Thoracic aorta (tissue), 2 donors: ENCODE results near the gene ALB. TPM values are rescaled to one million over a fixed set of nuclear protein-coding genes. Genes with fewer than 3 reads are reported as not detected.

Experiments used
- ATAC-seq: fragments of 150-250 bp; one replicate; pipeline ENCODE4 v1.8.0; 2017; ENCODE audit warnings: low read depth; ENCODE audit not compliant: insufficient number of reproducible peaks, low FRiP score
- DNase-seq: peaks from one replicate; pipeline ENCODE4 v3.0.0-alpha.2; 2020; ENCODE audit warnings: low spot score
- H3K27ac ChIP-seq, 2 donors: fragments of 200-600 bp; sonication (generic); 1 replicate in 1 of 2; 2 replicates in 1 of 2; pipeline ENCODE4 v1.5.1; 2016; ENCODE audit warnings: mild to moderate bottlenecking in 2 of 2, moderate library complexity in 2 of 2
- H3K27me3 ChIP-seq: fragments of 200-600 bp; sonication (generic); replicated peaks from 2 replicates; pipeline ENCODE4 v1.6.0; 2016; ENCODE audit warnings: mild to moderate bottlenecking; ENCODE audit not compliant: insufficient read depth
- H3K36me3 ChIP-seq: fragments of 200-600 bp; sonication (generic); one replicate; pipeline ENCODE4 v1.5.1; 2016
- H3K4me1 ChIP-seq, 2 donors: fragments of 200-600 bp; sonication (generic); 1 replicate in 1 of 2; 2 replicates in 1 of 2; pipeline versions ENCODE4 v1.5.1 to v1.6.0; 2016; ENCODE audit warnings: low read depth in 2 of 2, mild to moderate bottlenecking in 1 of 2; ENCODE audit not compliant: control insufficient read depth in 1 of 2
- H3K4me3 ChIP-seq: fragments of 200-600 bp; sonication (generic); 2 replicates; pipeline ENCODE4 v1.5.1; 2016; ENCODE audit warnings: mild to moderate bottlenecking
- H3K9me3 ChIP-seq: fragments of 200-600 bp; sonication (generic); 2 replicates; pipeline ENCODE4 v1.5.1; 2016
- CTCF ChIP-seq: fragments of 200-600 bp; sonication (generic); IDR thresholded peaks from one replicate; pipeline ENCODE4 v1.5.1; 2019; ENCODE audit warnings: antibody characterized with exemption
- total RNA-seq, 2 donors: library from RNA; depleted of rRNA; stranded (reverse); fragments of >200 nt; gene quantifications; one replicate each; pipeline versions ENCODE4 v1.1.0 to v1.2.3, GENCODE V29; 2016

Gene ALB
- total RNA-seq, 2 donors from 2014 or later, result not detected

- no peaks in the 10 kb centered on the region for H3K27me3 ChIP-seq
- no peak overlapping the region for H3K27ac ChIP-seq
- ATAC-seq (no peak), DNase-seq (no peak)
- no peaks in the 10 kb centered on the region for H3K36me3 ChIP-seq
- no peak overlapping the region for H3K4me3 ChIP-seq
- H3K9me3 ChIP-seq, result no peaks in the 10 kb centered on the region
- no peak for TF ChIP-seq CTCF
- no peaks in the 10 kb centered on the region for H3K4me1 ChIP-seq
Observed at GRCh38 chr4:73429118-73429517, 25.0 kb downstream of the ALB start.

- ATAC-seq (no peak), DNase-seq (no peak)
- Histone ChIP-seq H3K36me3 (no peaks in the 10 kb centered on the region), H3K4me3 (no peak overlapping the region), H3K4me1 (no peaks in the 10 kb centered on the region), H3K27me3 (no peaks in the 10 kb centered on the region), H3K9me3 (no peaks in the 10 kb centered on the region), H3K27ac (no peak overlapping the region)
- TF ChIP-seq CTCF, result no peak
Observed at GRCh38 chr4:73429826-73430587, 25.9 kb downstream of the ALB start.

GRCh38 chr4:73431813-73432168 lies 27.7 kb downstream of the ALB start:
- no peak for TF ChIP-seq CTCF
- Histone ChIP-seq H3K27me3 (no peaks in the 10 kb centered on the region), H3K27ac (no peak overlapping the region), H3K4me3 (no peak overlapping the region), H3K4me1 (no peaks in the 10 kb centered on the region), H3K9me3 (no peaks in the 10 kb centered on the region), H3K36me3 (no peaks in the 10 kb centered on the region)
- no peak for DNase-seq
- no peak for ATAC-seq

- H3K27me3 ChIP-seq, result no peaks in the 10 kb centered on the region
Observed at GRCh38 chr4:73432169-73433000, 28.3 kb downstream of the ALB start.

More at GRCh38 chr4:73432169-73433000, 28.3 kb downstream of the ALB start:
- Histone ChIP-seq H3K4me3 (no peak overlapping the region), H3K27ac (no peak overlapping the region), H3K4me1 (no peaks in the 10 kb centered on the region), H3K36me3 (no peaks in the 10 kb centered on the region), H3K9me3 (no peaks in the 10 kb centered on the region)
- no peak for TF ChIP-seq CTCF
- DNase-seq, result no peak
- ATAC-seq, result no peak
